HCT116 (cell line): ENCODE measurements around the gene PHLDB3. TPM values are rescaled to one million over a fixed set of nuclear protein-coding genes. Genes with fewer than 3 reads are reported as not detected.

Experiments used
- ATAC-seq: fragments of 200-7000 bp; cut with Tn5 transposase; 2 replicates; pipeline ENCODE4 v1.9.1; 2020; ENCODE audit warnings: mild to moderate bottlenecking, moderate library complexity
- Bru-seq: library from RNA; stranded (reverse); fragments of 400-500 nt; gene quantifications from one replicate; lab custom pipeline; 2021; lab: Mats Ljungman, UMichigan
- BruChase-seq, 2 experiments: library from RNA; stranded (reverse); fragments of 400-500 nt; gene quantifications; one replicate each; lab custom pipeline; 2021; lab: Mats Ljungman, UMichigan
- BruUV-seq: library from RNA; stranded (reverse); fragments of 400-500 nt; replicated peaks from 2 replicates; lab custom pipeline; 2021; lab: Mats Ljungman, UMichigan
- CTCF ChIA-PET: fragments of 300-600 bp; sonication (Branson Sonifier 250); formaldehyde crosslinking; loops from one replicate; lab custom pipeline; 2021; ENCODE audit warnings: antibody characterized with exemption; lab: Charles Lee
- POLR2A ChIA-PET: fragments of 300-600, 350-600 bp; sonication (Branson Sonifier 250); formaldehyde crosslinking; loops from one replicate; lab custom pipeline; 2021; ENCODE audit warnings: antibody characterized with exemption; lab: Charles Lee
- RAD21 ChIA-PET, 2 experiments: fragments of 300-600 bp; sonication (Branson Sonifier 250); formaldehyde crosslinking; loops; one replicate each; lab custom pipeline; 2023; ENCODE audit warnings: low total read pairs in 2 of 2; ENCODE audit not compliant: uncharacterized antibody in 2 of 2, unreplicated experiment in 2 of 2, low non-redundant PET in 1 of 2; lab: Charles Lee
- DNase-seq: peaks from one replicate; pipeline ENCODE4 v3.0.0-alpha.2; 2010; ENCODE audit warnings: low read depth, low spot score
- H2AFZ ChIP-seq: fragments of 200-600 bp; shearing (Covaris generic), sonication (generic); 2 replicates; pipeline ENCODE4 v1.6.1; 2017; ENCODE audit warnings: low read depth, mixed run types, mixed read lengths, antibody characterized with exemption, low read length; ENCODE audit not compliant: poor library complexity, severe bottlenecking
- H3K27ac ChIP-seq: 2 replicates; pipeline ENCODE4 v1.5.1; 2012; ENCODE audit warnings: low read depth, low read length
- H3K27me3 ChIP-seq: fragments of 200-600 bp; sonication (generic); 2 replicates; pipeline ENCODE4 v1.6.1; 2016; ENCODE audit warnings: mixed run types, low read length, mixed read lengths; ENCODE audit not compliant: insufficient read depth
- H3K36me3 ChIP-seq, 2 experiments: fragments of 200-500 bp in 1 of 2; fragments of 200-600 bp in 1 of 2; sonication (Bioruptor generic) in 1 of 2; sonication (generic) in 1 of 2; 2 replicates each; pipeline versions ENCODE4 v1.5.1 to v1.6.1; 2014 to 2016; ENCODE audit warnings: low read length in 2 of 2, inconsistent platforms in 1 of 2, mixed read lengths in 1 of 2, mixed run types in 1 of 2; ENCODE audit not compliant: insufficient read depth in 2 of 2, control insufficient read depth in 1 of 2
- H3K4me1 ChIP-seq, 2 experiments: fragments of 200-600 bp in 1 of 2; sonication (generic) in 1 of 2; 2 replicates each; pipeline versions ENCODE4 v1.5.1 to v1.6.1; 2012 to 2017; ENCODE audit warnings: low read length in 2 of 2, inconsistent platforms in 1 of 2, mild to moderate bottlenecking in 1 of 2, mixed read lengths in 1 of 2, mixed run types in 1 of 2, moderate library complexity in 1 of 2; ENCODE audit not compliant: insufficient read depth in 2 of 2, control insufficient read depth in 1 of 2
- H3K4me2 ChIP-seq: fragments of 200-600 bp; sonication (generic); 2 replicates; pipeline ENCODE4 v1.6.1; 2017; ENCODE audit warnings: mixed run types, low read length, mixed read lengths
- H3K4me3 ChIP-seq, 2 experiments: fragments of 200-600 bp in 1 of 2; sonication (generic) in 1 of 2; replicated peaks in 1 of 2; 2 replicates each; pipeline ENCODE4 v1.5.1; 2011 to 2016; ENCODE audit warnings: low read length in 2 of 2, control low read depth in 1 of 2, low read depth in 1 of 2, mild to moderate bottlenecking in 1 of 2, mixed read lengths in 1 of 2, mixed run types in 1 of 2
- H3K79me2 ChIP-seq: fragments of 200-600 bp; sonication (generic); 2 replicates; pipeline ENCODE4 v1.6.1; 2017; ENCODE audit warnings: mild to moderate bottlenecking, mixed run types, low read length, moderate library complexity, mixed read lengths; ENCODE audit not compliant: insufficient read depth
- H3K9ac ChIP-seq: fragments of 200-600 bp; sonication (generic); 2 replicates; pipeline ENCODE4 v1.6.1; 2016; ENCODE audit warnings: low read length, mixed read lengths
- H3K9me2 ChIP-seq: fragments of 200-600 bp; sonication (generic), shearing (Covaris generic); 2 replicates; pipeline ENCODE4 v1.6.1; 2017; ENCODE audit warnings: mixed run types, mild to moderate bottlenecking, moderate library complexity; ENCODE audit not compliant: insufficient read depth
- H3K9me3 ChIP-seq, 2 experiments: fragments of 200-500 bp in 1 of 2; fragments of 200-600 bp in 1 of 2; sonication (Bioruptor generic) in 1 of 2; sonication (generic) in 1 of 2; 2 replicates each; pipeline ENCODE4 v1.6.1; 2014 to 2017; ENCODE audit warnings: low read length in 2 of 2, mixed read lengths in 2 of 2, inconsistent platforms in 1 of 2, low read depth in 1 of 2, mild to moderate bottlenecking in 1 of 2, mixed run types in 1 of 2, moderate library complexity in 1 of 2; ENCODE audit not compliant: control insufficient read depth in 1 of 2, insufficient read depth in 1 of 2
- H4K20me1 ChIP-seq: fragments of 200-600 bp; sonication (generic), shearing (Covaris generic); 2 replicates; pipeline ENCODE4 v1.6.1; 2017; ENCODE audit warnings: mixed run types, mild to moderate bottlenecking, moderate library complexity; ENCODE audit not compliant: insufficient read depth
- CEBPB ChIP-seq: IDR thresholded peaks from 2 replicates; pipeline ENCODE4 v1.6.1; 2012; ENCODE audit warnings: low read depth
- POLR2AphosphoS5 ChIP-seq: IDR thresholded peaks from 2 replicates; pipeline ENCODE4 v1.6.1; 2011; ENCODE audit warnings: mild to moderate bottlenecking, low read depth, low read length, moderate library complexity
- TCF7L2 ChIP-seq: IDR thresholded peaks from 2 replicates; pipeline ENCODE4 v1.7.0; 2011; ENCODE audit warnings: borderline replicate concordance, inconsistent platforms; ENCODE audit not compliant: insufficient read depth, insufficient read length; ENCODE audit errors: extremely low read depth
- ZNF274 ChIP-seq: fragments of 200-500 bp; sonication (Bioruptor generic); IDR thresholded peaks from 2 replicates; pipeline ENCODE4 v1.6.1; 2014; ENCODE audit warnings: mild to moderate bottlenecking, low read depth, low read length, inconsistent platforms
- intact Hi-C: fragments of 100-400 bp; cut with micrococcal nuclease; formaldehyde crosslinking; loops from 2 replicates; pipeline ENCODE4 v1.10.0; 2022
- long read RNA-seq: library from polyadenylated mRNA; unstranded; transcript quantifications from one replicate; pipeline ENCODE4 v2.0.0, GENCODE V29; 2021; ENCODE audit not compliant: unreplicated experiment
- polyA plus RNA-seq: library from polyadenylated mRNA; unstranded; fragments of >200 nt; gene quantifications from 2 replicates; pipeline ENCODE4 v1.2.1, GENCODE V29; 2012; ENCODE audit warnings: missing spikeins
- total RNA-seq: library from RNA; stranded (reverse); gene quantifications from one replicate; pipeline ENCODE4 v1.2.1, GENCODE V29; 2021; ENCODE audit not compliant: unreplicated experiment
- TF ChIP-seq, protein P1 (sequence below): IDR thresholded peaks from 2 replicates; pipeline ENCODE4 v1.6.1; 2012; ENCODE audit warnings: low read depth
- TF ChIP-seq, protein P2 (sequence below), 3 experiments: fragments of 200-600 bp in 1 of 3; sonication (generic) in 1 of 3; IDR thresholded peaks in 2 of 3; conservative IDR thresholded peaks in 1 of 3; 2 replicates each; pipeline ENCODE4 v1.5.1; 2012 to 2017; ENCODE audit warnings: low read depth in 2 of 3, low read length in 2 of 3, antibody characterized with exemption in 1 of 3, borderline replicate concordance in 1 of 3, control low read depth in 1 of 3, mild to moderate bottlenecking in 1 of 3, mixed read lengths in 1 of 3, mixed run types in 1 of 3, moderate library complexity in 1 of 3; ENCODE audit not compliant: insufficient read depth in 1 of 3

The PHLDB3 gene
- total RNA-seq = 15.5 TPM
- polyA plus RNA-seq = 12.0 and 14.3 TPM in 2 replicates
- percentile 49 among the genes with signal in this experiment for Bru-seq, nascent RNA
- percentile 52 among the genes with signal in this experiment for BruChase-seq, experiment 1, labeled RNA remaining after a 6-hour chase
- BruChase-seq, experiment 2, labeled RNA remaining after a 2-hour chase = percentile 58 among the genes with signal in this experiment
- long read RNA-seq, partial matches to known transcripts = 1 of 11 reads
- long read RNA-seq, other reads (novel, unspliced or antisense) = 10 of 11 reads

DNA sequence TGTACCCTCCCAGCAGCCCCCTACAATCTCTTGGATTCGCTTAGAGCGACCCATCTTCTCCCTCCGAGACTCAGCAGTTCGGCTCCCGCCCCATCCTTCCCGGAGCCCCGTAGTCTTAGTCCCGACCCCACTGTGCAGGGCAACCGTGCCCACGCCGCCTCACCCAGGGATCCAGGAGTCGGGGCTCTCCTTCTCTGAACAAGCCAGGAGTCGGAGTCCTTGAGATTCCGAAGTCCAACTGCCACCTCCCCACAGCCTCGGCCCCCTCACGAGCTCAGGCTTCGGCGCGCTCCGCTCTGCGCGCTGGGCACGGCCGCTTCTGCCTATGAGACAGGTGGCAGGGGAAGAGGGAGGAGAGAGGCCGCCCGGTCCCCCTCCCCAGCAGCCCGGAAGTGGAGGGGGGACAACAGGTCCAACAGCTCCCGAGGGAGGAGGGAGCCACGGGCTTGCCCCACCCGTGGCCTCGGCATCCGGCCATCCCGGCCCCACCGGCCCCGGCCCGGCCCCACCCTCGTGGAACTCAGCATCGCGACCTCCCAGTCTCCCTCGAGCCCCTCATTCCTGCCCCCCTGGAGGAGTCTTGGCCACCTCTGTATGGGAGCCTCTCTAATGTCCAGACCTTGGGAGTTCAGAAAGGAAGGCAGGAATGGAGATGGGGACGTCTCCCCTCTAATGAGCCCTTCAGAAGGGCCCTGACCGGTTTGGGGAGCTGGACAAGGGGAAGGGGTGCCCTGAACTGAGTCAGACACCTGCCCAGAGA is at the start of gene PHLDB3:
PHLDB3 (minus strand) TSS at position 321 of the 760 bp plus-strand sequence. CDS start 628 bp downstream, outside the sequence.
- ATAC-seq (peak; percentile 63), DNase-seq (no peak)
- Histone ChIP-seq H3K9ac (peak within 1 kb of the TSS; percentile 83), H3K9me2 (no peaks in the 10 kb centered on the region), H3K36me3 (peaks cover 4 to 5% of the 10 kb centered on the region in 2 experiments; a peak in 3 of 4 replicates), H3K4me3 (peak within 1 kb of the TSS; percentile 84 to 87), H3K4me1 (peaks cover 9 to 20% of the 10 kb centered on the region in 2 experiments; a peak in 3 of 4 replicates), H3K79me2 (no peaks in the 10 kb centered on the region), H3K27me3 (no peaks in the 10 kb centered on the region), H3K9me3 (no peaks in the 10 kb centered on the region), H2AFZ (peak within 1 kb of the TSS; percentile 68), H3K27ac (peak within 1 kb of the TSS; percentile 64), H4K20me1 (no peaks in the 10 kb centered on the region), H3K4me2 (peak within 1 kb of the TSS; percentile 100)
- ChIA-PET CTCF (interaction anchor here (1.0 to 2.8 kb wide), 3 partner anchors 15 to 57 kb away, joined by 4 to 20 read pairs (median 6); no protein-coding TSS in a partner anchor), RAD21 (interaction anchor here (0.6 to 1.3 kb wide), 4 partner anchors 41 to 58 kb away, joined by 3 to 4 read pairs (median 4); no protein-coding TSS in a partner anchor), POLR2A (interaction anchor here (0.7 to 1.0 kb wide), 5 partner anchors 14 to 92 kb away, joined by 3 to 4 read pairs (median 3); partner anchors contain the start of genes IRGQ and ZNF576)
- BruUV-seq = no TSS peak
- intact Hi-C loops = no loop called here
- TF ChIP-seq POLR2AphosphoS5 = peak; percentile 2; the same call in 1 of the 2 replicates
- TF ChIP-seq CEBPB = no peak

DNA sequence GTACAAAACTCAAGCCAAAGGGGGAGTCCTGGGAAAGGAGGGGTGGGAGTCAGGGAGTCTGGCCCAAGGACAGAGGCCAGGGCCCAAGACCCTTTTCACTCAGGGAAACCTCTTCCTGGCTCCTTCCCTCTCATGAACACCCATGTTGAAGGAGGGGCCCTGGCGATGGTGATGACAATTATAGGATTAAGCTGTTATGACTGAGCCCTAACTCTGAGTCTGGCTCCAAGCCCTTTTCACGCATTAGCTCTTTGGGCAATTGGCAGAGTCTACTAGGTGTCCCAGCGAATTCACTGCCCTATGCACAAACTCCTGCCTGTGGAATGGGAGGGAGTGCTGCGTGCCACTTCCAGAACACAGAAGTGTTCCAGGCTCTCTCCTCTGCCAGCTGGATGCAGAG is 49.1 kb upstream of the PHLDB3 start:
- Histone ChIP-seq H3K9me3 (no peaks in the 10 kb centered on the region), H3K27me3 (no peaks in the 10 kb centered on the region), H3K27ac (no peak overlapping the region), H3K4me2 (no peak overlapping the region), H3K79me2 (no peaks in the 10 kb centered on the region), H3K4me1 (no peaks in the 10 kb centered on the region), H3K36me3 (peaks cover 5 to 10% of the 10 kb centered on the region in 2 experiments; a peak in 3 of 4 replicates), H4K20me1 (no peaks in the 10 kb centered on the region), H3K9me2 (no peaks in the 10 kb centered on the region), H2AFZ (no peak overlapping the region), H3K4me3 (no peak overlapping the region), H3K9ac (no peak overlapping the region)
- POLR2A ChIA-PET = no interaction called here
- intact Hi-C loops = no loop called here
- RAD21 ChIA-PET = no interaction called here
- BruUV-seq = no TSS peak
- DNase-seq = no peak
- CTCF ChIA-PET = interaction anchor here (0.9 kb wide), 1 partner anchor 29 kb away, joined by 3 read pairs; no protein-coding TSS in a partner anchor
- TF ChIP-seq ZNF274 (no peak), TCF7L2 (no peak)
- TF ChIP-seq, protein P1, sequence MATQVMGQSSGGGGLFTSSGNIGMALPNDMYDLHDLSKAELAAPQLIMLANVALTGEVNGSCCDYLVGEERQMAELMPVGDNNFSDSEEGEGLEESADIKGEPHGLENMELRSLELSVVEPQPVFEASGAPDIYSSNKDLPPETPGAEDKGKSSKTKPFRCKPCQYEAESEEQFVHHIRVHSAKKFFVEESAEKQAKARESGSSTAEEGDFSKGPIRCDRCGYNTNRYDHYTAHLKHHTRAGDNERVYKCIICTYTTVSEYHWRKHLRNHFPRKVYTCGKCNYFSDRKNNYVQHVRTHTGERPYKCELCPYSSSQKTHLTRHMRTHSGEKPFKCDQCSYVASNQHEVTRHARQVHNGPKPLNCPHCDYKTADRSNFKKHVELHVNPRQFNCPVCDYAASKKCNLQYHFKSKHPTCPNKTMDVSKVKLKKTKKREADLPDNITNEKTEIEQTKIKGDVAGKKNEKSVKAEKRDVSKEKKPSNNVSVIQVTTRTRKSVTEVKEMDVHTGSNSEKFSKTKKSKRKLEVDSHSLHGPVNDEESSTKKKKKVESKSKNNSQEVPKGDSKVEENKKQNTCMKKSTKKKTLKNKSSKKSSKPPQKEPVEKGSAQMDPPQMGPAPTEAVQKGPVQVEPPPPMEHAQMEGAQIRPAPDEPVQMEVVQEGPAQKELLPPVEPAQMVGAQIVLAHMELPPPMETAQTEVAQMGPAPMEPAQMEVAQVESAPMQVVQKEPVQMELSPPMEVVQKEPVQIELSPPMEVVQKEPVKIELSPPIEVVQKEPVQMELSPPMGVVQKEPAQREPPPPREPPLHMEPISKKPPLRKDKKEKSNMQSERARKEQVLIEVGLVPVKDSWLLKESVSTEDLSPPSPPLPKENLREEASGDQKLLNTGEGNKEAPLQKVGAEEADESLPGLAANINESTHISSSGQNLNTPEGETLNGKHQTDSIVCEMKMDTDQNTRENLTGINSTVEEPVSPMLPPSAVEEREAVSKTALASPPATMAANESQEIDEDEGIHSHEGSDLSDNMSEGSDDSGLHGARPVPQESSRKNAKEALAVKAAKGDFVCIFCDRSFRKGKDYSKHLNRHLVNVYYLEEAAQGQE = no peak
- TF ChIP-seq, protein P2, sequence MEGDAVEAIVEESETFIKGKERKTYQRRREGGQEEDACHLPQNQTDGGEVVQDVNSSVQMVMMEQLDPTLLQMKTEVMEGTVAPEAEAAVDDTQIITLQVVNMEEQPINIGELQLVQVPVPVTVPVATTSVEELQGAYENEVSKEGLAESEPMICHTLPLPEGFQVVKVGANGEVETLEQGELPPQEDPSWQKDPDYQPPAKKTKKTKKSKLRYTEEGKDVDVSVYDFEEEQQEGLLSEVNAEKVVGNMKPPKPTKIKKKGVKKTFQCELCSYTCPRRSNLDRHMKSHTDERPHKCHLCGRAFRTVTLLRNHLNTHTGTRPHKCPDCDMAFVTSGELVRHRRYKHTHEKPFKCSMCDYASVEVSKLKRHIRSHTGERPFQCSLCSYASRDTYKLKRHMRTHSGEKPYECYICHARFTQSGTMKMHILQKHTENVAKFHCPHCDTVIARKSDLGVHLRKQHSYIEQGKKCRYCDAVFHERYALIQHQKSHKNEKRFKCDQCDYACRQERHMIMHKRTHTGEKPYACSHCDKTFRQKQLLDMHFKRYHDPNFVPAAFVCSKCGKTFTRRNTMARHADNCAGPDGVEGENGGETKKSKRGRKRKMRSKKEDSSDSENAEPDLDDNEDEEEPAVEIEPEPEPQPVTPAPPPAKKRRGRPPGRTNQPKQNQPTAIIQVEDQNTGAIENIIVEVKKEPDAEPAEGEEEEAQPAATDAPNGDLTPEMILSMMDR (IDR thresholded peaks at IDR 0.05 in 2 of 3, conservative IDR thresholded peaks at IDR 0.05 in 1 of 3; ENCODE audit: borderline replicate concordance in 1 of 3, insufficient read depth in 1 of 3, low read depth in 2 of 3, low read length in 2 of 3) = no peak
- no peak for ATAC-seq
